ENCODE results near the gene SINHCAF. TPM values are rescaled to one million over a fixed set of nuclear protein-coding genes. Genes with fewer than 3 reads are reported as not detected.

Gene SINHCAF
- total and polyA plus RNA-seq, 2 experiments from 2014 or later, result 581 to 686 TPM

GRCh38 chr12:31301311-31301710 is 24.6 kb downstream of the SINHCAF start:
- ATAC-seq, result no peak
- Histone ChIP-seq H3K4me3 (no peak overlapping the region), H2AFZ (no peak overlapping the region), H3F3A (replicated peaks; ENCODE audit: low read depth) (peaks cover 27% of the 10 kb centered on the region; the same call in 1 of the 2 replicates), H3K79me2 (replicated peaks; ENCODE audit: insufficient read depth) (peaks cover 100% of the 10 kb centered on the region), H3K4me1 (ENCODE audit: insufficient read depth) (peaks cover 45% of the 10 kb centered on the region), H3K4me2 (peak overlapping the region; percentile 25; the same call in 1 of the 2 replicates), H3K27me3 (ENCODE audit: insufficient read depth) (no peaks in the 10 kb centered on the region), H4K20me1 (replicated peaks; ENCODE audit: insufficient read depth) (peaks cover 97% of the 10 kb centered on the region), H3K36me3 (ENCODE audit: insufficient read depth) (peaks cover 61% of the 10 kb centered on the region), H3K9me2 (ENCODE audit: insufficient read depth) (no peaks in the 10 kb centered on the region), H3K27ac (ENCODE audit: low read depth) (peak overlapping the region; percentile 78; the same call in 1 of the 2 replicates)
- Mint-ChIP-seq H3K36me3 (ENCODE audit: low read depth) (peaks cover 88% of the 10 kb centered on the region), H3K27me3 (ENCODE audit: insufficient read depth, low read depth, poor library complexity) (peaks cover 6% of the 10 kb centered on the region), H3K9me3 (no peaks in the 10 kb centered on the region), H3K4me3 (no peak overlapping the region), H3K27ac (no peak overlapping the region), H3K4me1 (peaks cover 52% of the 10 kb centered on the region)
- DNase-seq (ENCODE audit: low spot score), result no peak
- TF ChIP-seq NANOG (IDR thresholded peaks at IDR 0.05; ENCODE audit: borderline replicate concordance), result no peak

- peak overlapping the region; percentile 25; the same call in 1 of the 2 replicates for H3K4me2 ChIP-seq
- H3K79me2 ChIP-seq (replicated peaks; ENCODE audit: insufficient read depth), result peaks cover 100% of the 10 kb centered on the region
- H3K9me3 Mint-ChIP-seq, result no peaks in the 10 kb centered on the region
- peaks cover 95% of the 10 kb centered on the region for H4K20me1 ChIP-seq (replicated peaks; ENCODE audit: insufficient read depth)
- DNase-seq (ENCODE audit: low spot score), result no peak
- H3K27me3 ChIP-seq (ENCODE audit: insufficient read depth), result no peaks in the 10 kb centered on the region
- peak overlapping the region; percentile 78; the same call in 1 of the 2 replicates for H3K27ac ChIP-seq (ENCODE audit: low read depth)
- H3K27ac Mint-ChIP-seq, result peak overlapping the region; percentile 28; the same call in 1 of the 2 replicates
- no peaks in the 10 kb centered on the region for H3K9me2 ChIP-seq (ENCODE audit: insufficient read depth)
- no peak overlapping the region for H2AFZ ChIP-seq
- peaks cover 91% of the 10 kb centered on the region for H3K36me3 Mint-ChIP-seq (ENCODE audit: low read depth)
- peaks cover 50% of the 10 kb centered on the region for H3K4me1 Mint-ChIP-seq
- peaks cover 5% of the 10 kb centered on the region for H3K27me3 Mint-ChIP-seq (ENCODE audit: insufficient read depth, low read depth, poor library complexity)
- H3F3A ChIP-seq (replicated peaks; ENCODE audit: low read depth), result peaks cover 30% of the 10 kb centered on the region; the same call in 1 of the 2 replicates
- TF ChIP-seq EZH2phosphoT487 (IDR thresholded peaks at IDR 0.05; ENCODE audit: unreplicated experiment) (no peak), ZNF331 (CRISPR knock-in tag; IDR thresholded peaks at IDR 0.05; ENCODE audit: low read depth) (no peak), POLR2AphosphoS5 (IDR thresholded peaks at IDR 0.05; ENCODE audit: low read depth) (no peak), CTCF (conservative IDR thresholded peaks at IDR 0.05; ENCODE audit: low read depth in 2 of 2) (no peak), ZNF462 (CRISPR knock-in tag; IDR thresholded peaks at IDR 0.05) (no peak), ETS1 (IDR thresholded peaks at IDR 0.05) (no peak)
- H3K36me3 ChIP-seq (ENCODE audit: insufficient read depth), result peaks cover 62% of the 10 kb centered on the region
- no peak for ATAC-seq
- no peak overlapping the region for H3K4me3 Mint-ChIP-seq
- peaks cover 45% of the 10 kb centered on the region for H3K4me1 ChIP-seq (ENCODE audit: insufficient read depth)
- no peak overlapping the region for H3K4me3 ChIP-seq
Measured at GRCh38 chr12:31300783-31301182, 25.2 kb downstream of the SINHCAF start.
